ENCODE data around the gene PDGFRA.

PDGFRA gene

GRCh38 chr4:54254116-54254914 is 25.2 kb downstream of the PDGFRA start:
- TF ChIP-seq CTCF (IDR thresholded peaks at IDR 0.05; ENCODE audit: low read depth, low read length, missing control alignments) = no peak
- no peak for DNase-seq (ENCODE audit: low read depth)
- H3K4me3 ChIP-seq (ENCODE audit: low read depth, low read length) = no peak overlapping the region

GRCh38 chr4:54254915-54255246 is 25.8 kb downstream of the PDGFRA start:
- TF ChIP-seq CTCF (IDR thresholded peaks at IDR 0.05; ENCODE audit: low read depth, low read length, missing control alignments) = no peak

GRCh38 chr4:54255881-54256280 is 26.8 kb downstream of the PDGFRA start:
- no peak for DNase-seq (ENCODE audit: low read depth)
- TF ChIP-seq CTCF (IDR thresholded peaks at IDR 0.05; ENCODE audit: low read depth, low read length, missing control alignments) = no peak
- no peak overlapping the region for H3K4me3 ChIP-seq (ENCODE audit: low read depth, low read length)

More at GRCh38 chr4:54254915-54255246, 25.8 kb downstream of the PDGFRA start:
- DNase-seq (ENCODE audit: low read depth) = no peak
- H3K4me3 ChIP-seq (ENCODE audit: low read depth, low read length) = no peak overlapping the region

- TF ChIP-seq CTCF (IDR thresholded peaks at IDR 0.05; ENCODE audit: low read depth, low read length, missing control alignments) = no peak
- no peak overlapping the region for H3K4me3 ChIP-seq (ENCODE audit: low read depth, low read length)
- no peak for DNase-seq (ENCODE audit: low read depth)
These were observed 27.7 kb downstream of the PDGFRA start for GRCh38 chr4:54256491-54257486.

GRCh38 chr4:54265366-54265765 is 36.3 kb downstream of the PDGFRA start:
- DNase-seq (ENCODE audit: low read depth) = no peak
- no peak for TF ChIP-seq CTCF (IDR thresholded peaks at IDR 0.05; ENCODE audit: low read depth, low read length, missing control alignments)
- no peak overlapping the region for H3K4me3 ChIP-seq (ENCODE audit: low read depth, low read length)

- TF ChIP-seq CTCF (IDR thresholded peaks at IDR 0.05; ENCODE audit: low read depth, low read length, missing control alignments) = no peak
- H3K4me3 ChIP-seq (ENCODE audit: low read depth, low read length) = no peak overlapping the region
- no peak for DNase-seq (ENCODE audit: low read depth)
These were observed 39.1 kb downstream of the PDGFRA start for GRCh38 chr4:54268151-54268550.

Measured in GM12864 (cell line).